ENCODE data around the gene SPG7.

The SPG7 gene

DNA sequence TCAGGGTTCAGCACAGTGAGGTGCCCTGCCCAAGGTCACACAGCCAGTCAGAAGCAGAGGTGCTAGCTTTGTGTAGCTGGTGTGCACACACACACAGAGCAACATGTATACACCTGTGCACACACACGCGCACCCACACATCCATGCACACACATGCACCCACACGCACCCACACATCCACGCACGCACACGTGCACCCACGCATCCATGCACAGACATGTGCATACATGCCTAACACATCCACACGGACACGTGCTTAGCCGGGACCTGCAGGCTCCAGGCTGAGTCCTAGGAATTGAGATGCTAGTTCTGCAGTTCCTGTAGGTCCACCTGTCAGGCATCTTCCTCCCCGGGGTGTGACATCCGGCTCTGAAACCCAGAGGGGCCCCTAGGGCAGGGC is 92.2 kb downstream of the SPG7 start:
- no peak for DNase-seq (ENCODE audit: low read depth)

GRCh38 chr16:89600956-89601355 is 92.8 kb downstream of the SPG7 start:
- DNase-seq (ENCODE audit: low read depth): no peak

GRCh38 chr16:89601906-89602272 is 93.7 kb downstream of the SPG7 start:
- no peak for DNase-seq (ENCODE audit: low read depth)

- peak; percentile 14 for DNase-seq (ENCODE audit: low read depth)
Observed at GRCh38 chr16:89602273-89602951, 94.2 kb downstream of the SPG7 start.

DNA sequence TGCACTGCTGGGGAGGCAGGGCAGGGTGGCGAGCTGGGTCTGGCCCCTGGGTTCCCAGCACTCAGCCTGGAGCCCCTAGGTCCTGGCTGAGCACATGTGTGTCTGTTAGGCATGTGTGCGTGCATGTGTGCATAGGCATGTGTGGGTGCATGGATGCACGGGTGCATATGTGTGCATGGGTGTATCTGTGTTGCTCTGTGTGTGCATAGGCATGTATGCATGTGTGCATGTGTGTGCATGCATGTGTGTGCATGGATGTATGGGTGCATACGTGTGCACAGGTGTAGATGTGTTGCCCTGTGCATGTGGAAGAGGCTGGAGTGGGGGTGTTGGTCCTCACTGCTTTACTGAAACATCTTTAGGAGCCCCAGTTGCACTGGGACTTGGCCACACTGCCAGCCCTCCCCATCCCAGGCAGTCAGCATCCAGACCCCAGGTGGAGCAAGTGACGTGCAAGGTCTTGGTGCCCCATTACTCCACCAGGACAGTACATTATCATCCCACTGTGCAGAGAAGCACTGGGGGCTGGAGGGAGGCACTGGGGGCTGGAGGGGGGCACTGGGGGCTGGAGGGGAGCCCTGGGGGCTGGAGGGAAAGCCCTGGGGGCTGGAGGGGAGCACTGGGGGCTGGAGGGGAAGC is 94.9 kb downstream of the SPG7 start:
- no peak for DNase-seq (ENCODE audit: low read depth)

DNA sequence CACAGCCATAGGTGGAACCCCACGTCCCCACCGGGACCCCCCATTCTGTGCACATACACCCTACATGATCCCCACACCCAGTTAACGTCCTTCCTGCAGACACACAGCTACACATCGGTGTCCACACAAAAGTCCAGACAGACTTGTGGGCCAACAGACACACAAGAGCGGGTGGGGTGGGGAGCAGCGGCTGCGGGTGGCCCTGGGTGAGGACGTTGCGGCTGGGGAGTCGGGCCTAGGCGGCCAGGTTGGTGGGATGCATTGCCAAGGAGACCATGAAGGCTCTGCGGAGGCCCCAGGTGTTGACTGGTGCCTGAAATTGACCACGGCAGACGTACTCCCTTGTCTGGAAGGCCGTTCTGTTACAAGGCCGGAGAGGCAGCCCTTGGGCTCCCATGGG is 96.6 kb downstream of the SPG7 start:
- no peak for DNase-seq (ENCODE audit: low read depth)

DNA sequence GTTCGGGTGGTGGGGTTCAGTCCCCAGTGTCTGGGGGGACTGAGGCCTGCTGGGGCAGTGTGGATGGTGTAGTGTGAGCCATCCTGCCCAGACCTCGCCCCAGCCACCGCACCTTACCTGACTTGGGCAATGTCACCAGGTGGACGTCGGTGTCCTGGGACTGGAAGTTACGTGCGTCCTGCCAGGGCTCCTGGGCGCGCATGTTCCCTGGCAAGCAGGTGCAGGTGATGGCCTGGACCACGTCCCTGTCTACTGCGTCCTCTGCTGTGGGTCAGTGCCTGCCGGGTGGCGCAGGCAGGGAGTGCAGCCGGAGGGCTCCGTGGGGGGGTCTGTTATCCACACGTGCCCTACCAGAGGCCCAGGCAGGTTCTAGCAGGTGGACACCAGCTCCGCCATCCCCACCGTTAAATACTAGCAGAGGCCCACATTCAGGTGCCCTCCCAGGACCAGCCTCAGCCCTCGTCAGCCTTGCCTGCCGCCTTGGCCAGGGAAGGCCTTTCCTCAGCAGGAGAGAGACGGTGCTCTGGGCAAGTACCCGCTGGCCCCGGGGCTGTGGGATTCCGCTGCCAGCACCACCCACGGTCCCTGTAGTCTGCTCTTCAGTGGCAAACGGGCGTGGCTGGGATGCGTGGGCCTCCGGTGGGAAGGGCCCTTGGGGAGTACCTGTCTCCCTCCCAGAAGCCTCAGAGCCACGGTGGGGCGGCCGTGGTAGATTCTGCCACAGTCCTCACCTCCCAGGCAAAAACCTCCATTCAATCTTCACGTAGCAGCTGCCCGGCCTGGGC is 97.2 kb downstream of the SPG7 start:
- no peak for DNase-seq (ENCODE audit: low read depth)

DNA sequence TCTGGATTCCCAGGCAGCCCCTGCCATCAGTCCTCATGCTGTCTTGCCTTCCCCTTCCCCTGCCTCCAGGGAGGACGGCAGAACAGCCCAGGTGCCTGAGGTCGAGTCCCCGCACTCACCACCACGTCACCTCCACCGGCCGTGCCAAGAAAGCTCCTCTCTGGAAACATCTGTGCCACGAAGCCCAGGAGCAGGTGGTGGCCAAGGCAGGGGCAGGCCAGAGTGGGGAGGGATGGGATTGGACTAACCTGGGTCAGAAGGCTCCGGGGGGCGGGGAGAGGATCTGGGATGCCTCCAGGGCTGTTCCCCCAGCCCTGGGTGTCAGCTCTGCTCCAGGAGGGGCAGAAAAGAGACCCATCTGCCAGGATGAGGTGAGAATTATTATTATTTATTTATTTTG is 97.8 kb downstream of the SPG7 start:
- no peak for DNase-seq (ENCODE audit: low read depth)
